ENCODE measurements around the gene FAM170B. TPM values are rescaled to one million over a fixed set of nuclear protein-coding genes. Genes with fewer than 3 reads are reported as not detected.

FAM170B gene
- total and polyA plus RNA-seq, 9 of the 15 experiments (the other 6 are each of a cell fraction or from before 2014, with no cell fraction given), result 0.11 to 0.21 TPM; not detected in 7

- TF ChIP-seq ZNF592 (IDR thresholded peaks at IDR 0.05) (peak; percentile 52), RBM39 (optimal IDR thresholded peaks at IDR 0.05; ENCODE audit: low read depth, low read length) (no peak), ZNF324 (CRISPR knock-in tag; IDR thresholded peaks at IDR 0.05) (no peak), ZBTB12 (CRISPR knock-in tag; IDR thresholded peaks at IDR 0.05) (no peak), PHTF2 (CRISPR knock-in tag; IDR thresholded peaks at IDR 0.05) (no peak), ATF7 (IDR thresholded peaks at IDR 0.05) (no peak), E4F1 (CRISPR knock-in tag; IDR thresholded peaks at IDR 0.05; ENCODE audit: borderline replicate concordance) (no peak), ZNF707 (CRISPR knock-in tag; conservative IDR thresholded peaks at IDR 0.05) (no peak), NELFE (IDR thresholded peaks at IDR 0.05; ENCODE audit: insufficient read depth, insufficient read length) (no peak), NCOR1 (IDR thresholded peaks at IDR 0.05) (no peak), ZNF766 (CRISPR knock-in tag; conservative IDR thresholded peaks at IDR 0.05) (0 out of 2 replicates have a peak, but pooled peaks have one; percentile 7), ZNF140 (CRISPR knock-in tag; IDR thresholded peaks at IDR 0.05) (no peak), POLR2AphosphoS5 (IDR thresholded peaks at IDR 0.05; ENCODE audit: control insufficient read depth, insufficient read depth, low read depth, low read length) (no peak), THAP12 (CRISPR knock-in tag; IDR thresholded peaks at IDR 0.05) (no peak), NBN (IDR thresholded peaks at IDR 0.05; ENCODE audit: low read depth) (no peak), KDM2B (CRISPR knock-in tag; IDR thresholded peaks at IDR 0.05) (no peak), YBX1 (IDR thresholded peaks at IDR 0.05) (no peak), FOXA1 (IDR thresholded peaks at IDR 0.05; ENCODE audit: borderline replicate concordance) (no peak), PHB2 (IDR thresholded peaks at IDR 0.05; ENCODE audit: low read depth) (no peak), HSF4 (CRISPR knock-in tag; IDR thresholded peaks at IDR 0.05; ENCODE audit: borderline replicate concordance) (peak; percentile 38; the same call in 1 of the 2 replicates), SMARCC2 (IDR thresholded peaks at IDR 0.05; ENCODE audit: low read depth) (no peak)
Observed at GRCh38 chr10:49182776-49183175, 49.0 kb upstream of the FAM170B start (continued).

Measured in K562 (cell line).